ENCODE measurements around the gene TRABD. TPM values are rescaled to one million over a fixed set of nuclear protein-coding genes. Genes with fewer than 3 reads are reported as not detected.
A peak's percentile ranks its signal among the peaks of the same experiment; 100 is the strongest.
"Not testable (repeated sequence)": the region's sequence is repeated elsewhere in the genome, so short reads cannot be mapped to it uniquely, and the experiment has no call there.

Gene TRABD
- polyA plus RNA-seq, 3 donors from 2014 or later: 33.2 to 63.5 (median 35.3) TPM

- peak overlapping the region in 2 of 6 donors; percentile 2 to 14 for H3K27ac Mint-ChIP-seq
Observed at GRCh38 chr22:50146439-50147238, 39.1 kb upstream of the TRABD start.

GRCh38 chr22:50147258-50148165 is 38.2 kb upstream of the TRABD start:
- DNase-seq; H3K4me1 Mint-ChIP-seq; H3K27ac Mint-ChIP-seq; H3K36me3 Mint-ChIP-seq; H3K9me3 Mint-ChIP-seq; H3K4me3 Mint-ChIP-seq; H3K27me3 Mint-ChIP-seq (ENCODE audit: low read depth in 3 of 3): not testable (repeated sequence)

More at GRCh38 chr22:50146439-50147238, 39.1 kb upstream of the TRABD start:
- Mint-ChIP-seq H3K9me3 (no peaks in the 10 kb centered on the region), H3K4me3 (no peak overlapping the region), H3K4me1 (peaks cover 0 to 3% of the 10 kb centered on the region in 2 donors), H3K36me3 (no peaks in the 10 kb centered on the region), H3K27me3 (ENCODE audit: low read depth in 3 of 3) (peaks cover 0 to 5% (median 2%) of the 10 kb centered on the region in 3 donors)
- no peak for DNase-seq

GRCh38 chr22:50148166-50148500 is 37.6 kb upstream of the TRABD start:
- no peak for DNase-seq
- no peak overlapping the region for H3K27ac Mint-ChIP-seq
- no peaks in the 10 kb centered on the region for H3K9me3 Mint-ChIP-seq
- no peaks in the 10 kb centered on the region for H3K36me3 Mint-ChIP-seq
- no peak overlapping the region for H3K4me3 Mint-ChIP-seq
- H3K4me1 Mint-ChIP-seq: peaks cover 0 to 3% of the 10 kb centered on the region in 2 donors
- peaks cover 0 to 2% (median 0%) of the 10 kb centered on the region in 3 donors for H3K27me3 Mint-ChIP-seq (ENCODE audit: low read depth in 3 of 3)

- Mint-ChIP-seq H3K27ac (no peak overlapping the region), H3K27me3 (ENCODE audit: low read depth in 3 of 3) (no peaks in the 10 kb centered on the region), H3K9me3 (no peaks in the 10 kb centered on the region), H3K4me3 (no peak overlapping the region), H3K36me3 (no peaks in the 10 kb centered on the region), H3K4me1 (peaks cover 0 to 3% of the 10 kb centered on the region in 2 donors)
- peak; percentile 69 to 76 (median 70) for DNase-seq
Observed at GRCh38 chr22:50148991-50149721, 36.6 kb upstream of the TRABD start.

DNA sequence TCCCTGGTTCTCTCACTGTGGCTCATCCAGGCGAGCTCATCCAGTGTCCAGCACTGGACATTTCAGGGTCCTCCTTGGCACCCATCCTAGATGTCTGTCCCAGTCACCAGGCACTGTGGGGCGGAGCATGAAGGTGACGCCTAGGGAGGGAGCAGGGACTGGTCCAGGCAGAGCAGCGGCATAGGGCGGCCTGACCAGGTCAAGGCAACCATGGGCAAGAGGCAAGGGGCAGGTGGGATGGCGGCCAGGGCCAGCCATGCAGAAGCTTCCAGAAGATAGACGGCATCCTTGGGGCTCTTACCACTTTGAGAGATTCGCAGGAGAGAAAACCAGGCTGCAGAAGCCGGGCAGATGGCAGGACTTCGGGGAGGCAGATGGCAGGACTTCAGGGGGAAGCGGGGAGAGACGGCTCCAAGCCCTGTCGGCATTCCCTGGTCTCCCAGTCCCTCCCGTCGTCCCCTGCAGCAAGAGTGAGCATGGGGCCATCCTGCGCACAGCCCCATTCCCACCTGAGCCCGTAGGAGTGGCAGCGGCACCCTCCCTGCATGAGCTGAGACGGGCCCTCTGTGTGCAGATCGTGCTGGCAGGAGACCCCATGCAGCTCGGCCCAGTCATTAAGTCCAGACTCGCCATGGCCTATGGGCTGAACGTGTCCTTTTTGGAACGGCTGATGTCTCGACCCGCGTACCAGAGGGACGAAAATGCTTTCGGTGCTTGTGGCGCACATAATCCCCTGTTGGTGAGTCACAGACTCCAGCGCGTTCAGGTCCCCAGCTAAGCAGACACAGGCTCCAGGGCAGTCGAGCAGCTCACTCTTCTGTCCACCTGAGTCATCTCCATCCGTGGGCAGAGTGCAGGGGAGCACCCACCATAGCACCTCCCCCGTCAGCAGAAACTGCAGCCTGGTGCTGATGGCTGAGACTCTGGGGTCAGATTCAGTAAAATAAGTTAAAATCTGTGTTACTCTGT is 35.3 kb upstream of the TRABD start:
- Mint-ChIP-seq H3K36me3 (no peaks in the 10 kb centered on the region), H3K9me3 (no peaks in the 10 kb centered on the region), H3K4me3 (no peak overlapping the region), H3K4me1 (peaks cover 0 to 3% of the 10 kb centered on the region in 2 donors), H3K27ac (no peak overlapping the region), H3K27me3 (ENCODE audit: low read depth in 3 of 3) (no peaks in the 10 kb centered on the region)
- DNase-seq: no peak

GRCh38 chr22:50151571-50152537 is 33.9 kb upstream of the TRABD start:
- no peak overlapping the region for H3K4me3 Mint-ChIP-seq
- H3K36me3 Mint-ChIP-seq: no peaks in the 10 kb centered on the region
- H3K9me3 Mint-ChIP-seq: no peaks in the 10 kb centered on the region
- no peak overlapping the region for H3K27ac Mint-ChIP-seq
- peaks cover 0 to 2% of the 10 kb centered on the region in 2 donors for H3K4me1 Mint-ChIP-seq
- DNase-seq: no peak
- no peaks in the 10 kb centered on the region for H3K27me3 Mint-ChIP-seq (ENCODE audit: low read depth in 3 of 3)

DNA sequence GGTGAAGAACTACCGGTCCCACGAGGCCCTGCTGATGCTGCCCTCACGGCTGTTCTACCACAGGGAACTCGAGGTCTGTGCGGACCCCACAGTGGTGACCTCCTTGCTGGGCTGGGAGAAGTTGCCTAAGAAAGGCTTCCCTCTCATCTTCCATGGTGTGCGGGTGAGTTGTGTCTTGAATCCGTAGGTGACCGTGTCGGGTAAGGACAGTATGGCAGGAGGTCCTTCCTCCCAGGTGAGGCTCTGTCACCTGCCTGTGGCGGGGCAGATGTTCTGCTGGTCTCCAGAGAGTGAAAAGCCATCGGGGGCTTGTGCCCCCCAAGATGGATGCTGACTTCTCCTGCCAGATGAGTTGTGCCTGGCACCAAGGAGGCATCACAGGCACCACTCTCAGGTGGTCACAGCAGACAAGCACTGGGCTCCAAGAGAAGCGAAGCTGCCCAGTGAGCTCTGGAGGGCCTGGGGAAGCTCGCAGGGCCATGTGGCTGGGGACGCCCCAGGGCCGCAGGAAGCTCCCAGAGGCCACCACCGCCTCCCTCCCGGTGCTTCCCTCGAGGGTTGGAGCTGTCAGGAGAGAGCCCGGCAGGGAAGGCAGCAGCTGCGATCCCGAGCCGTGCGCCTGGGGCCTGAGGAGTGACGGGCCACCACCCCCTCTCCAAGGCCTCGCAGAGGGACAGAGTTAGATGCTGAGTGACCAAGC is 32.5 kb upstream of the TRABD start:
- Mint-ChIP-seq H3K27me3 (ENCODE audit: low read depth in 3 of 3) (no peaks in the 10 kb centered on the region), H3K27ac (no peak overlapping the region), H3K9me3 (no peaks in the 10 kb centered on the region), H3K4me3 (no peak overlapping the region), H3K36me3 (no peaks in the 10 kb centered on the region), H3K4me1 (peaks cover 0 to 2% of the 10 kb centered on the region in 2 donors)
- no peak for DNase-seq

- H3K4me3 Mint-ChIP-seq: no peak overlapping the region
- H3K36me3 Mint-ChIP-seq: no peaks in the 10 kb centered on the region
- H3K4me1 Mint-ChIP-seq: peaks cover 0 to 2% of the 10 kb centered on the region in 2 donors
- no peak for DNase-seq
- H3K27me3 Mint-ChIP-seq (ENCODE audit: low read depth in 3 of 3): no peaks in the 10 kb centered on the region
- no peaks in the 10 kb centered on the region for H3K9me3 Mint-ChIP-seq
- H3K27ac Mint-ChIP-seq: no peak overlapping the region
Observed at GRCh38 chr22:50153756-50154140, 32.0 kb upstream of the TRABD start.

- DNase-seq: no peak
- H3K27ac Mint-ChIP-seq: no peak overlapping the region
- peaks cover 0 to 2% (median 0%) of the 10 kb centered on the region in 3 donors for H3K27me3 Mint-ChIP-seq (ENCODE audit: low read depth in 3 of 3)
- H3K4me3 Mint-ChIP-seq: no peak overlapping the region
- H3K9me3 Mint-ChIP-seq: no peaks in the 10 kb centered on the region
- no peaks in the 10 kb centered on the region for H3K4me1 Mint-ChIP-seq
- no peaks in the 10 kb centered on the region for H3K36me3 Mint-ChIP-seq
Observed at GRCh38 chr22:50157709-50158375, 27.9 kb upstream of the TRABD start.

DNA sequence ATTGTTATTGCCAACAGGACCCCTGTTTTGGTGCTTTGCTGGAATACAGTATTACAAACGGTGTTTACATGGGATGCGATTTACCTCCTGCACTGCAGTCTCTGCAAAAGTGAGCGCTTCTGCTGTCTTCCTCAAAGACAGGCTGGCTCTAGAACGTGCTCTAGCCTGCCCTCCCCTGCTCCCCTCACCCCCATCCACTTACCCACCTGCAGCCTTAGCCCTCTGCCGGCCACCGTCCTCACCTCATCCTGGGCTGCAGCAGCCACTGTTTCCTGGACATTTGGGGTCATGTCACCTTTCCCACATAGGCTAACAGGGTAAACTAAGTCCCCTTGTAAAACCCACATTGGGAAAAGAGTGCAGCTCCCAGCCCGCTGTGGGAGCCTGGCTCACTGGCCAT is 24.8 kb upstream of the TRABD start:
- no peak overlapping the region for H3K4me3 Mint-ChIP-seq
- no peak for DNase-seq
- peaks cover 0 to 2% (median 2%) of the 10 kb centered on the region in 3 donors for H3K27me3 Mint-ChIP-seq (ENCODE audit: low read depth in 3 of 3)
- no peak overlapping the region for H3K27ac Mint-ChIP-seq
- H3K9me3 Mint-ChIP-seq: no peaks in the 10 kb centered on the region
- no peaks in the 10 kb centered on the region for H3K36me3 Mint-ChIP-seq
- H3K4me1 Mint-ChIP-seq: no peaks in the 10 kb centered on the region
